GM18951 (cell line): Measurements from ENCODE around the gene SERPINB12.

Source experiments
- POLR2A ChIP-seq: IDR thresholded peaks from 4 replicates; pipeline ENCODE4 v1.6.1; 2011; ENCODE audit warnings: mild to moderate bottlenecking; ENCODE audit not compliant: insufficient read length, insufficient read depth; ENCODE audit errors: extremely low read depth
- in situ Hi-C: fragments of 300-500 bp; cut with MboI; formaldehyde crosslinking; loops from one replicate; pipeline ENCODE4 v1.12.0; 2022; ENCODE audit warnings: low sequenced_read_pairs, mixed read lengths, inconsistent platforms; ENCODE audit not compliant: unreplicated experiment

Gene SERPINB12

DNA sequence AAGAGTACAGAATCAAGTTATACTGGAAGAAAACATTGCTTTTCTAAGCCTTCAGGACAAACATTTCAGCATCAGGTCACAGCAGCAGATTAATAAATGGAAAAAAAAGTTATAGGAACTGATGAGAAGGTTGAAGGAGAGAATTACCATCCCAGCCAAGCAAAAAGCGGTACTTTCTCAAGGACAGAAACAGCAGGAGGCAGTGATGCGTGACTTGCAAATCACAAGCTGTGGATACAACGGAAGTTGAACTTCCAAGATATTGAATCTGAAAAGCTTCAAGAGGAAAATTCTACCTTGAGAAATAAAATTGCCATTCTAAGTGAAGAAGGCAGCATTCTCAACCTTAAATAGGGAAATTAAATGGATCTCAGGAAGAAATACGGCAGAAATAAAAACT, 18.5 kb upstream of the SERPINB12 start:
- in situ Hi-C loops = loop anchor here (10.0 kb wide), 1 partner anchor 321 kb away; no protein-coding TSS in a partner anchor
- TF ChIP-seq POLR2A = no peak

DNA sequence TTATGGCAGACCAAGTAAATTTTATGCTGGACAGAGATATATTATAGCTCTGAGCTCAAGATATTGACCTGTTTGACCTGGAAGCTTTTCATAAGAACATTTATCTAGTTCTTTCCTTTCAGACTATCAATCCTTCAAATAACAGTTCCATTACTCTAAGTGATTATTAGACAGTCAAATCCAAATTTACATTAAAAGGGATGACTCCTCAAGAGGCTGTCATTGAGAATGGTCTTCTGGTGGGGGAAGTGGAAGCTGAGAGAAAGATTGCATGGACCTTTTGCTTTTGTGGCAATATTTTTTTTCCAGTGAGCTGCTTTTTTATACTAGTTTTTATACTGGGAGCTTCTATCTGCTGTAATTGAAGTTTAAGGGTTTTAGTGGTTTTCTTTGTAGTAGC, 14.9 kb upstream of the SERPINB12 start:
- in situ Hi-C loops = loop anchor here (10.0 kb wide), 1 partner anchor 318 kb away; no protein-coding TSS in a partner anchor
- no peak for TF ChIP-seq POLR2A

DNA sequence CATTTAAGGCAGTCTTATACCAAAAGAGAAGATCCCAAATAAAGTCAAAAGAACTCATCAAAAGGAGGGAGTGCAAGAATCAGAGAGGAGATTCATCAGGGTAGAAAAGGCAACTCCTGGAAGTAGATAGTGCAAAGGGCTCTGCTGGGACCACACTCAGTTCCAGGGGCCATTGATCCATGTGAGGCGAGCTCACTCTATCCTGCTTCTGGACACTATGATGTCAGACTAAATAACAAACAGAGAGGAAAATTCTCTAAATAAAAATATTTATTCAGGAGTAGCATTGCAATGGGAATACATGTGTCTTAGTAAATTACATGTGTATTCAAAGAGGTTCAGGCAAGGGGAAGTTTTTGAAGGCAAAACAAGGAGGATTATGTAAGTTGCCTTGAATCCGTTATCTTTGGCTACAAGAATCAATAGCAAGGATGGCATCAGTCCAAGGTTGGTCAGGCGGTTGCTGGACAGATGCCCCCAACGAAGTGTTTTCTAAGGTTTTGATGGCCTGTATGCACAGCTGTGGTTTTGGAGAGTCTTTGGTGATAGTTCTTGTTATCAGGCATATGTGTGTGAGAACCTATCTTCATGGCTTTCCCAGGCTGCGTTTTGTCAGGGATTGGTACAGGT, 13.2 kb upstream of the SERPINB12 start:
- in situ Hi-C loops = loop anchor here (10.0 kb wide), 1 partner anchor 316 kb away; no protein-coding TSS in a partner anchor
- no peak for TF ChIP-seq POLR2A

DNA sequence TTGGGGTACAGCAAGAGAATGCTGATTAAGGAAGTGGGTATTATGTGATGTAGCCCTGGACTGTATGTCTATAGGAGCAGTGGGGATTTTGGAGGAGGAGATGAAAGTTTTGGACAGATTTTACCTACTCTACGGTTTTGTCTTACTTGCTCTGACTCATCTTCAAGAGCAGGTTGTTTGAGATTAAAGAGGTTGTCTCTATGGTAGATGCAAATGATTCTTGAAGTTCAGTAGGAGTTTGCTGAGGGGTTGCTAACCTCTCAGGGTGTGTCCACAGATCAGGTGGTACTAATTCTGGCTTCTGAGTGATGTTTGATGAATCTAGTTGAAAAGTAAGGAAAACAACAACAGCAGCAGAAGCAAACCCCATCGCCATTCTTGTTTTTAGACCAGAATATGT, 9.7 kb upstream of the SERPINB12 start:
- in situ Hi-C loops = no loop called here
- no peak for TF ChIP-seq POLR2A

DNA sequence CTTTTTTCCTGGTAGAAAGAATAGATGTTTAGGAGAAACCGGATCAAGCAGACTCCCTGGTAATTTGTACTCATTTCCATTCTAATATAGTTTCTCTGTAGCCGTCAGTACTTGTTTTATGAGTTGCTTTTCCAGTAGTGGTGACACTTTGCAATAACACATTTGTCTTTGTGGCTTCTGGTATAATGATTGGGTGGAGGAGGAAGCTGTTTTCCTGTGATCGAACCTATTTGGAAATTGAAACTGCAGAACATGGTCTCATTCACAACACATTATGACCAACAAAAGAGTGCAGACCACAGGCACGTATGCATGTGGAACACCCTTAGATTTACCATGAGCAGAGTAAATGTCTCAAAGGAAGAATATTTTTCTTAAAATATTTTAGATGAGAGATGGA, 7.6 kb upstream of the SERPINB12 start:
- in situ Hi-C loops = no loop called here
- TF ChIP-seq POLR2A = no peak

DNA sequence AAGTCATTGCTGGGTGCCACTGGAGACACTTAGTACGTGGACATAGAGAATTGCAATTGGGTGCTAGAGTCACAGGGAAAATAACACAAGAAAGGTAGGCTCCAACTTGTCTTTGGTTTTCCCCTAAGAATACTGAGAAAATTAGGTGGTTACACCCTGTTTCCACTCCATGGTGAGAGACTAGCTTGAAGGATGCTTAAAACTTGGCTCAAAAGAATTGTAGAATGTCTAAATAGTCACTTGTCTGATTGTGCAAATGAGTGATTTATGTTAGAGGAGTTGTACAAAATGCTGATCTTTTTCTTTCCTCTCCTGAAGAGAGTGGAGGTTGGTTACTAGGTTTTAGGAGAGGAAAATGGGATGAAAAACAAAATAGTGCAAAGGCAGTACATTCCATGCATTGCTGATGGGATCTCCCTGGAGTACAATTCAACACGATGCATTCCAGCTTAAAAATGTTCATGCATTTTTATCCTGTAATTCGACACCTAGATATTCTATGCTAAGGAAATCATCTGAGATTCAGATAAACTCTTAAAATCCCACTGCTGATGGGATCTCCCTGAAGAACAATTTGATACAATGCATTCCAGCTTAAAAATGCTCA, 2.2 kb upstream of the SERPINB12 start:
- TF ChIP-seq POLR2A = no peak
- in situ Hi-C loops = no loop called here

DNA sequence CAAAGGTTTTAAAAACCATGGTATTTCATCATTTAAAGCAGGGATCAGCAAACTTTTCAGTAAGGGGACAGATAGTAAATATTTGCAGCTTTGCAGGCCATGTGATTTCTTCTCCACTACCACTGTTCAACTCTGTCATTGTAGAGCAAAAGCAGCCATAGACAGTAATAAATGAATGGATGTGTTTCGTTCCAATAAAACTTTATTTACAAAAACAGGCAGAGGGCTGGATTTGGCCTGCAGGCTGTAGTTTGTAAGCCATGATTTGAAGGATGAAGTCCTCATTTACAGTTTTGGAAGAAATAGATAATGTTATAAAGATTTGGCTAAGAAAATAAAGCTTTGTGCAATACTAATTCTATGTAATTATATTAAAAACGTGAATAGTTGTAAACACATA, 1.8 kb downstream of the SERPINB12 start:
- in situ Hi-C loops = no loop called here
- TF ChIP-seq POLR2A = no peak

DNA sequence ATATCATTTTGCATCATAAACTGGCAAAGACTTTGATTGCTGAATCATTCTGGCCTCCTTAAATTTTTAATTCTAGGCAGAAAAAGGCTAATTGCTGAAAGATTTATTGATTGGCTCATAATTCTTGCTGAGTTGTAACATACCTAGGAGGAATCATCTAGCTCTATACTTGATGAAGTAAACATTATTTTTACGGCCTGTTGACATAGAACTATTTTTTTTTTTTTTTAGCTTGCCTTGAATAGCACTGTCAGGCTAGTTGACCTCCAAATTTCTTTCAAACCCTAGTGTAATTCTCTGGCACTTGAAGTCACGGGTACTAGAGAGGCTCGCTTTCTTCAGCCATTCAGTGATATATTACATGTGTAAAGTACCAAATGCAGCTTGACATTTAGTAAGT, 2.8 kb downstream of the SERPINB12 start:
- no peak for TF ChIP-seq POLR2A
- in situ Hi-C loops = no loop called here

DNA sequence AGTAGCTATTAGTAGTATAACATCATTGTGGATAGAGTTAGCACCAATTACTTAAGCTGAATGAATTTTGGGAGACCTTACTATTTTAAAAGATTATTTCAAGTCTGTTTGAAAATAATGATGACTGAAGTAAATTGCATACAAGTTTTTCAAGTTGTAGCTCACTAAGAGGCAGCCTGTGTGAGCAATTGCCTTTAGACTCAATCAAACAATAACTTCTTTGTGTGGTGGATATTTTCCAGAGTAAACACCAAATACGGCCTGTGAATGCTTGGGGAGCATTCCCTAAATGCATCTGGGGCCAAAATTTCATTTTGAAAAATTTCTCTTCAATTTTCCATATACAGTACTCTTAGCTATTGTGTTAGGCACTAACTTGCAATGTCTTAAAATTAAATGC, 7.9 kb downstream of the SERPINB12 start:
- in situ Hi-C loops = no loop called here
- TF ChIP-seq POLR2A = no peak

DNA sequence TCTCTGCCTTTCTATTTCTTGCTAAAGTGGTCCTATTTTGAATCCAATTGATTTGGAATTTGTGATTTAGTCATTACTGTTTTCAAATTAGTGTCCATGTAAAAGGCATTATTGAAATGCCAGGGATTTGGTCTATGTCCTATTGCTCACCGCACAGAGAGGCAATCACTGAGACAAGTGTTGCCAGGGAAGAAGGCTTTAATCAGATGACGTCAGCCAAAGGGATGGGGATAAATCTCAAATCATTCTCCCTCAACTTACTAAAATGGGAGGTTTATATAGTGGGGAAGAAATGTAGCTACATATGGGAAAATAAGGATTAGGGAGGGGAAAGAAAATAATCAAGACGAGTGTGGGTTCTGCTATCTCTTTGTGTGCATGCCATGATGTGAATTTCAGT, 9.6 kb downstream of the SERPINB12 start:
- in situ Hi-C loops = no loop called here
- no peak for TF ChIP-seq POLR2A

DNA sequence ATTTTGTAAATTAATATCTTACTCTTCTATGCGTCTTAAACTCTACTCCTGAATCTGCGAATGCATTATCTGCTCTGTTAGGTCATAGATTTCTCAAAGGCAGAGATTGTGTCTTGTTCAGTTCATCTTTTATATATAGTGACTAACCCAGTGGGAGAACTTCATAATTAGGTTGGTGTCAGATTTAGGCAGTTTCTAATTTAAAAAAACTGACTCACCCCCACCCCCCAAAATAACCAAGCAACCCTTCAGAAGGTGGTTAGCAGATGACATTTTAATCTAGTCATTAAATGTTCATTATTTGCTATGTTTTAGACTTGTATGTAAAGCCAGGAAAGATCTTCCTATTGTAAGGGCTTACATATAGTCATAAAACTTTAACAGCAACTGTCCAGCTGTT, 10.4 kb downstream of the SERPINB12 start:
- in situ Hi-C loops = no loop called here
- TF ChIP-seq POLR2A = no peak

DNA sequence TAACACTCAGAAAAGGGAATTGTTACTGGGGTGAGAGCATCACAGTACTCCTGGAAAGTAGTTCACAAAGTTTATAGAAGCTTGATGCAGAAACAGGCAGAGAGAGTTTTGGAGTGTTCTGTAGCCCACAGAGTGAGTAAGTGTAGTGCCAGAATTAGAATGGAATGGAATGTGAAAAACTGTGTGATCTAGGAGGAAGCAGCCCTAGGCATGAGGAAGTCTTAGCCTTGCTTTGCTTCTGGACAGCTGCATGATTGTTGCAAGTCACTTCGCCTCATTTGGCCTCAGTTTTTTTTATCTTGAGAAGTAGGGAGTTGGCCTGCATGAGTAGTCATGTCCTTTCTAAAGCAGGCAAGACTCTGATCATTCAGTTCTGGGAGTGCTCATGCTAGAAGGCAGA, 10.9 kb downstream of the SERPINB12 start:
- in situ Hi-C loops = no loop called here
- no peak for TF ChIP-seq POLR2A

DNA sequence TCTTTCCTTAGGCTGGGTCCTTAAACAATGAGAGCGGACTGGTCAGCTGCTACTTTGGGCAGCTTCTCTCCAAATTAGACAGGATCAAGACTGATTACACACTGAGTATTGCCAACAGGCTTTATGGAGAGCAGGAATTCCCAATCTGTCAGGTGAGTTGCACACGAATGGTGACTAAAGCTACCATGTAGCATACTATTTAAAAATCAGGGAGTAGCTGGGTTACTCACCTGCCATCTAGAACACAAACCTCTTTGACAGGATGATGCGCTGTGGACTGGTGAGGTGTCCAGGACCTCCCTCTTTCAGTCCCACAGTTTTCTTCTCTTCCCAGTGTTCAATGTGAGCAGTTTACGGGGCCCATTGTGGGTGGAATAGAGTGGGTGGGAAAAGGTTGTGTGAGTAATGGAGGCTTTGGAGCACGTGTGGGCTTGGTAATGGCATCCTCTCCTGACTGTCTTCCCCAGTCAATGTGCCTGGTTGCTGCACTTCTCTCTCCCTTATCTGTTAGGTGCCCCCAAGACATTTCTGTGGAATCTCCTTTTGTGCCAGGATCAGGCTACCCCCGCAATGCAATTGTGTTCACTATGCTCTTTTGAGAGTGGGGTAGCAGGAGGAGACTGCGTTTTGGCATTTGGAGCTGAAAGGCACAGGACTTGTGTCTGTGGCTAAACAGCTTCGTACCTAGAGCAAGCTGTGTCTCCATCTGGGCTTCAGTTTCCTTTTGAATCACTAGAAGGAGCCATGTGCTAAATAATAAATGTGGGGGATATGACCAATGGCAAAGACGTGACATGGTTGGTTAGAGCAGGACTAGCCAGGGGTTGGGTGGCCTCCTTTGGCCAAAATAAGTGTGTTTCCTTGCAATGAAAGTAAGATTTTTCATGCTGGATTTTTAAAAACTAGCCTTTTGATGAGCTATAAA, 17.7 kb downstream of the SERPINB12 start:
- in situ Hi-C loops = no loop called here
- no peak for TF ChIP-seq POLR2A
